SK-N-SH treated with all-trans-retinoic acid at 6 μM for 48 hours (cell line): ENCODE results near the gene CTF1.

Experiments used
- ATAC-seq: fragments of 200-7000 bp; cut with Tn5 transposase; 3 replicates; pipeline ENCODE4 v1.9.1; 2020; ENCODE audit warnings: mild to moderate bottlenecking, moderate library complexity
- ARNTL ChIP-seq: fragments of 450-650 bp; formaldehyde crosslinking; IDR thresholded peaks from 2 replicates; pipeline ENCODE4 v1.5.0; 2020; ENCODE audit warnings: low read depth, mild to moderate bottlenecking, moderate library complexity, borderline replicate concordance
- BACH2 ChIP-seq: fragments of 250-450 bp; sonication (Bioruptor Pico); IDR thresholded peaks from 2 replicates; pipeline ENCODE4 v1.9.0; 2021; ENCODE audit warnings: mild to moderate bottlenecking, borderline replicate concordance
- CREB5 ChIP-seq: fragments of 250-450 bp; sonication (Bioruptor Pico); IDR thresholded peaks from 2 replicates; pipeline ENCODE4 v1.5.1; 2020; ENCODE audit warnings: low read depth, mild to moderate bottlenecking, moderate library complexity
- CSDC2 ChIP-seq: fragments of 250-450 bp; sonication (Bioruptor Pico); IDR thresholded peaks from 2 replicates; pipeline ENCODE4 v1.5.0; 2020; ENCODE audit warnings: mild to moderate bottlenecking, moderate library complexity
- ESRRG ChIP-seq: fragments of 250-450 bp; sonication (Bioruptor Pico); IDR thresholded peaks from 2 replicates; pipeline ENCODE4 v1.6.1; 2021; ENCODE audit warnings: mild to moderate bottlenecking
- GLIS3 ChIP-seq: fragments of 250-450 bp; sonication (Bioruptor Pico); IDR thresholded peaks from 2 replicates; pipeline ENCODE4 v1.5.0; 2020; ENCODE audit warnings: mild to moderate bottlenecking, moderate library complexity
- PATZ1 ChIP-seq: fragments of 250-450 bp; sonication (Bioruptor Pico); IDR thresholded peaks from 2 replicates; pipeline ENCODE4 v1.8.0; 2020; ENCODE audit warnings: mild to moderate bottlenecking, moderate library complexity, borderline replicate concordance
- POU6F1 ChIP-seq: fragments of 250-450 bp; sonication (Bioruptor Pico); IDR thresholded peaks from 2 replicates; pipeline ENCODE4 v1.8.0; 2021; ENCODE audit warnings: low read depth, mild to moderate bottlenecking, moderate library complexity, borderline replicate concordance
- PPARA ChIP-seq: fragments of 250-450 bp; sonication (Bioruptor Pico); IDR thresholded peaks from 2 replicates; pipeline ENCODE4 v1.5.0; 2020; ENCODE audit warnings: mild to moderate bottlenecking, borderline replicate concordance
- RARB ChIP-seq: fragments of 250-450 bp; sonication (Bioruptor Pico); IDR thresholded peaks from 2 replicates; pipeline ENCODE4 v1.8.0; 2021; ENCODE audit warnings: mild to moderate bottlenecking, moderate library complexity
- SNAI2 ChIP-seq: fragments of 250-450 bp; sonication (Bioruptor Pico); IDR thresholded peaks from 2 replicates; pipeline ENCODE4 v1.5.0; 2020; ENCODE audit warnings: mild to moderate bottlenecking, moderate library complexity
- TOX ChIP-seq: fragments of 250-450 bp; sonication (Bioruptor Pico); IDR thresholded peaks from 2 replicates; pipeline ENCODE4 v1.8.0; 2021; ENCODE audit warnings: mild to moderate bottlenecking, moderate library complexity, borderline replicate concordance
- TSHZ2 ChIP-seq: fragments of 250-450 bp; sonication (Bioruptor Pico); IDR thresholded peaks from 2 replicates; pipeline ENCODE4 v1.5.0; 2020; ENCODE audit warnings: mild to moderate bottlenecking, moderate library complexity
- ZC3H10 ChIP-seq: fragments of 250-450 bp; sonication (Bioruptor Pico); IDR thresholded peaks from 2 replicates; pipeline ENCODE4 v1.5.1; 2021; ENCODE audit warnings: mild to moderate bottlenecking, moderate library complexity
- ZFP3 ChIP-seq: fragments of 250-450 bp; sonication (Bioruptor Pico); IDR thresholded peaks from 2 replicates; pipeline ENCODE4 v1.5.0; 2020; ENCODE audit warnings: mild to moderate bottlenecking, moderate library complexity
- ZFP30 ChIP-seq: fragments of 450-650 bp; formaldehyde crosslinking; IDR thresholded peaks from 2 replicates; pipeline ENCODE4 v1.5.0; 2022; ENCODE audit warnings: mild to moderate bottlenecking, moderate library complexity
- ZNF565 ChIP-seq: fragments of 450-650 bp; formaldehyde crosslinking; conservative IDR thresholded peaks from 2 replicates; pipeline ENCODE4 v1.5.0; 2020; ENCODE audit warnings: low read depth, mild to moderate bottlenecking, moderate library complexity
- ZNF70 ChIP-seq: fragments of 450-650 bp; formaldehyde crosslinking; IDR thresholded peaks from 2 replicates; pipeline ENCODE4 v1.5.0; 2020; ENCODE audit warnings: mild to moderate bottlenecking, moderate library complexity
- ZNF8 ChIP-seq: fragments of 450-650 bp; formaldehyde crosslinking; IDR thresholded peaks from 2 replicates; pipeline ENCODE4 v1.5.0; 2020; ENCODE audit warnings: mild to moderate bottlenecking, moderate library complexity

The CTF1 gene

GRCh38 chr16:30850246-30850645, 46.2 kb upstream of the CTF1 start:
- ATAC-seq, result no peak
- no peak for TF ChIP-seq GLIS3 (CRISPR knock-in tag)
- no peak for TF ChIP-seq TOX (CRISPR knock-in tag)
- no peak for TF ChIP-seq ESRRG (CRISPR knock-in tag)
- no peak for TF ChIP-seq ZNF70
- no peak for TF ChIP-seq PATZ1 (CRISPR knock-in tag)
- no peak for TF ChIP-seq TSHZ2 (CRISPR knock-in tag)
- no peak for TF ChIP-seq CREB5 (CRISPR knock-in tag)
- no peak for TF ChIP-seq ZC3H10 (CRISPR knock-in tag)
- TF ChIP-seq ZNF8 (CRISPR knock-in tag), result no peak
- TF ChIP-seq ZFP30 (CRISPR knock-in tag), result no peak
- no peak for TF ChIP-seq PPARA (CRISPR knock-in tag)
- TF ChIP-seq ZNF565 (CRISPR knock-in tag), result no peak
- no peak for TF ChIP-seq RARB (CRISPR knock-in tag)
- TF ChIP-seq ZFP3 (CRISPR knock-in tag), result no peak
- no peak for TF ChIP-seq CSDC2 (CRISPR knock-in tag)
- no peak for TF ChIP-seq POU6F1 (CRISPR knock-in tag)

- no peak for ATAC-seq
- no peak for TF ChIP-seq PATZ1 (CRISPR knock-in tag)
- TF ChIP-seq CSDC2 (CRISPR knock-in tag), result no peak
- no peak for TF ChIP-seq ZFP3 (CRISPR knock-in tag)
- no peak for TF ChIP-seq SNAI2 (CRISPR knock-in tag)
- TF ChIP-seq TOX (CRISPR knock-in tag), result no peak
- no peak for TF ChIP-seq ARNTL (CRISPR knock-in tag)
- no peak for TF ChIP-seq ESRRG (CRISPR knock-in tag)
- TF ChIP-seq ZNF8 (CRISPR knock-in tag), result no peak
- no peak for TF ChIP-seq PPARA (CRISPR knock-in tag)
- no peak for TF ChIP-seq RARB (CRISPR knock-in tag)
- no peak for TF ChIP-seq CREB5 (CRISPR knock-in tag)
- TF ChIP-seq BACH2 (CRISPR knock-in tag), result no peak
Observed at GRCh38 chr16:30853758-30854157, 42.7 kb upstream of the CTF1 start.
